Femur (tissue), 1 donor: ENCODE measurements around the gene VPS33A.
"Not testable (repeated sequence)": the region's sequence is repeated elsewhere in the genome, so short reads cannot be mapped to it uniquely, and the experiment has no call there.

ENCODE experiments used
- DNase-seq: peaks from one replicate; pipeline ENCODE4 v3.0.0-alpha.2; 2017

VPS33A gene

DNA sequence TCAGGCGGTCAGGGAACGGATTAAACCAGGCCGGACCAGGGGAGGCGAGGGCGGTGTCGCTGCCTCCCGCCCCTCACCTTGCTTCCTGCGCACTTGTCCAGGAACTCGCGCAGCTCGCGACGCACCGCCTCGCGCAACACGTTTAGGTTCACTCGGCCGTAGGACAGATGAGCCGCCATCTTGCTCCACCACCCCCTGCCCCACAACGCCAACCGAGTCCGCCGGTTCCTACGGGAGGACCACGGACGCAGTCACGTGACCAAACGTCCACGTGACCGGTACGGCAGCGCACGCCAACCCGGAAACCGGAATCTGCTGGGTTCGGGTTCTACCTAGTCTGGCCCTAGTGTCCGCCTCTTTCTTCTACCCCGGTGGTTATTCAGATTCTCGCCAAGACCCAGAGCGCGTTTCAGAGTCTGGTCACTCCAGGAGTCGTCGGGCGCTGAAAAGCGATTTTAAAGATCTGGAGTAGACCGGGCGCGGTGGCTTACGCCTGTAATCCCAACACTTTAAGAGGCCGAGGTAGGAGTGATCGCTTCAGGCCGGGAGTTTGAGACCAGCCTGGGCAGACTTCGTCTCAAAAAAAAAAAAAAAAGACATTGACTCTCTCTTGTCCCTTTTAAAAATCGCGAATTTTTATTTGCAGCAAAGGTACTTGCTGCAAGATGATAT, at the start of gene VPS33A:
Gene VPS33A, minus strand, starts transcription at position 265 of the 672 bp plus-strand sequence. Its CDS starts 86 bp downstream, at position 179.
- peak; percentile 98 for DNase-seq

GRCh38 chr12:122312926-122313325, 46.6 kb upstream of the VPS33A start:
- no peak for DNase-seq

GRCh38 chr12:122311696-122312095, 45.4 kb upstream of the VPS33A start:
- no peak for DNase-seq

DNA sequence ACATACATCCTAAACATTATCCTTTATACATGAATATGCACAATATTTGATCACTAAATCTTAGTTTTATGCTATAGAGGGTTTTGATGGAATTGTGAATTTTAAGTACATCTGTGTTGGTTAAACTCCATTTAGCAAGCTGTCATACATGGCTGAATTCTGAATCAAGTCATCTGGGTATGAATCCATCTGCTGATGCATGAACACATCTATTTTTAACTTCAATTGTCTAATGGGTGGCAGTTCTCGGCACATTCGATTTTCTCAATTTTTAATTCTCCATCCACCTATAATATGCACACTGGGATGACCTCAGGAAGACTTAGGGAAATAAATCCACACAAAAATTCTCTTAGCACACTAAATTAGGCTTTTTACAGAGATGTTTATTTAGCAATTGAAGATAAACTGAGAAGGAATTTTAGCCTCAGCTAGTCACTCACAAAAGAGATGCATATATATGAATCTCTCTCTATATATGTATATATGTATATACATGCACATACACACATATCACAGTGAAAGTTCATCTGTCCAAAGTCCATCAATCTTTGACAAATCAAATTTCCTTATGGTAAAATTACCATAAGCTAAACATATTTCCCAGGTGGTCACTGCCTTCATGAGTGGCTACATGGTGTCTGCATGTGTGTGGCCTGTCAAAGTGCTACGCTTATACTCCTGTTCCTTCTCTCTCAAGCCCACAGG, 44.5 kb upstream of the VPS33A start:
- DNase-seq = no peak

GRCh38 chr12:122309564-122310121, 43.3 kb upstream of the VPS33A start:
- no peak for DNase-seq

- DNase-seq = no peak
Observed at GRCh38 chr12:122308811-122309210, 42.5 kb upstream of the VPS33A start.

DNA sequence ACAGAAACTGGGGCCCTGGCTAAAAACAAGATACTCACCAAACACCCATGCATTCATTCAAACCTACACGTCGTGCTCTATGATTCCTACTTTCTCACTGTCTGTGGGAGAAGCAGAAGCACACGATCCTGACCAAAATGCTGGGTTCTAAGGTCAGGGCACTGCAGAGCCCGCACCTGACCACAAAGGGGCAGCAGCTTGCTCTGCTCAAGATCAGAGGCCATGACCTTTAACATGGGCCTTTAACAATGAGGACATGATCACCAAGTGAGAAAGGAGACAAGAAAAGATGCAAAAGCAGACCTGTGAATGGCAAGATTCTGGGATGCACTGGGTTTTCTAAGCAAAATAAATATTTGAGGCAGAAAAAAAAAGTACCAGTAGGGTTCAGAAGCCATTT, 40.1 kb upstream of the VPS33A start:
- DNase-seq = no peak

GRCh38 chr12:122304924-122305323, 38.6 kb upstream of the VPS33A start:
- DNase-seq = no peak

- no peak for DNase-seq
Observed at GRCh38 chr12:122303068-122303467, 36.8 kb upstream of the VPS33A start.

- DNase-seq = no peak
Observed at GRCh38 chr12:122298071-122298748, 31.9 kb upstream of the VPS33A start.

GRCh38 chr12:122297494-122297893, 31.2 kb upstream of the VPS33A start:
- no peak for DNase-seq

DNA sequence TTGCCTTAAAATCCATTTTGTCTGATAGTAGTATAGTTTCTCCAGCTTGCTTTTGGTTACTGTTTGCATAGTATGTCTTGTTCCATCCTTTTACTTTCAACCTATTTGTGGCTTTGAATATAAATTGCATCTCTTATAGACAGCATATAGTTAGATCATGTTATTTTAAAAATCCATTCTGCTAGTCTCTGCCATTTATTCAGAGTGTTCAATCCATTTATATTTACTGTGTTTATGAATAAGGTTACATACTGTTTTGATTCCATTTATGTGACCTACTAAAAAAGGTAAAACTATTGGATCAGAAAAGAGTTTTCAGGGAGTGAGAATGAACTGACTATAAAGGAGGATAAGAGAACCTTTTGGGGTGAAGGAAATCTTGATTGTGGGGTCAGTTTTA, 29.6 kb upstream of the VPS33A start:
- DNase-seq = no peak

DNA sequence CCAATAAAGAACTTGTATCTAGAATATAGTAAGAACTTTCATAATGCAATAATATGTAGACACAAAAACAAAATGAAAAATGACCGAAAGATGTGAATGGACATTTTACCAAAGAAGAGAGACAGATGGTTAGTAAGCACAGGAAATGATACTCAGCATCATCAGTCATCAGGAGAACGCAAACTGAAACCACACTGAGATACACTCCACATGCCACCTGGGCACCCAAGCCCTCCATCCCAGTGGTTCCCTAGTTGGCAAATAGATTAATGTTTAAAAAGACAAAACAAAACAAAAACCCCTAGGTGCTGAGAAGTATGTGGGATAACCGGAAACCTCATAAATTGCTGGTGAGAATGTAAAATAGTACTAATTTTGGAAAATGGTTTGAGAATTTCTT, 26.8 kb upstream of the VPS33A start:
- DNase-seq = no peak

DNA sequence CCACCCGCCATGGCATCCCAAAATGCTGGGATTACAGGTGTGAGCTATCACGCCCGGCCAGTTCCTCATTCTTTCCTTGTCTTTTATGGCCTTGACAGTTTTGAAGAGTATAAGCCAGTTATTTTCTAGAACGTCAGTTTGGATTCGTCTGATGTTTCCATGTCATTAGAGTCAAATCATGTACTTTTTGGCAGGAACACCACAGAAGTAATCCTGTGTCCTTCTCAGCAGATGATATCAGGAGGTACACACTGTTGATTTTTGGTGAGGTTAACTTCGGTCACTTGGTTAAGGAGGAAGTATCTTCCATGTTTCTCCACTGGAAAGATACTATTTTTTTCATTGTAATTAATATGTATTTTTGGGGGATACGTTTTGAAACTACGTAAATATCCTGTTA, 25.1 kb upstream of the VPS33A start:
- DNase-seq = no peak

DNA sequence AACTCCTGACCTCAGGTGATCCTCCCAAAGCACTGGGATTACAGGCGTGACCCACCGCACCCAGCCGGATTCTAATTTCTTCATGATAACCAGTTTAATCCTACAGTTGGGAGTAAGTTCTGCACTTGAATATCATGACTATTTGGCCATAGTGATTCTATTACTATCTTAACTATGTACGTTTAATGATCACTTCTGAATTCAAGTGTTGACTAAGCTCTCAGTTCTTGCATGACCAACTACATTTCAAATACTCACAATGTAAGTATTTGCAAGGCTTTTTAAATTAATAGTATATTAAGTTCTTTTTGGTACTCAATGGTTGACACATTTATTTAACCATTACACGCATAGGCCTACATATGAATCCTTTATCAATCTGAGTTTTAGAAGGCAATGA, 17.4 kb upstream of the VPS33A start:
- DNase-seq = no peak

DNA sequence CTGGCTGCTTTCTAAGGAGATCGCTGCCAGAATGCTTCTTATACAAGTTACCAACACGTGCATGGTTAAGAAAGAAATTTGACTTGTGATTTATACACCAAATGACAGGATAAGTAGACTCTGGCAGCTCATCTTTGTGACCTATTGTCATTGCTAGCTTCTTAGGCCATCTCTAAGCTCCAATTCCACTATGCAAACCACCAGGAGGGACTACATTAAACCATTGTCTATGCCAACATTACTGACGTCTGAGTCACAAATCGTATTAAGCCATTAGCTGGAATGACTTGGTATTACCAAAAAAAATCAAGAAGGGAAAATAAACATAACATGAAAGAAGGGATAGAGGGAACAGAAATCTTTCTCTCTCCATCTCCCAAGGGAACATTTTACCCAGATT, 15.8 kb upstream of the VPS33A start:
- no peak for DNase-seq

DNA sequence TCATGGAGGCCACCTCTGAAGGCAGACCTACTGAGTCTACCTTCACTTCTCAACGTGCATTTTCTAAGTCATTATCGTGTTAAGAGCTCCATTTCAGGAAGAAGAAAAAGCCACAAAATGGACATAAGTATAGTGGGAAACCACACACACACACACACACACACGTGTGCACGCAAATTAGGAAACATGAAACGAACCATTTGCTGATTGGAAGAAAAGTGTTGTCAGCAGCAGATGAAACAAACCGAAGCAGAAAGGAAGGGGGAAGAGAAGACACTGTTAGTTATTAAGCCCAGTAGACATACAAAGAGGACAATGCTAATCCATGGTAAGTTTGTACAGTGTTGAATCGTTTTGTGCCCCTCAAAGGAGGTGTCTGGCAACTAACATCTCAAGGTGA, 9.9 kb upstream of the VPS33A start:
- no peak for DNase-seq

GRCh38 chr12:122275459-122275858, 9.2 kb upstream of the VPS33A start:
- DNase-seq = no peak

GRCh38 chr12:122265886-122266229, 436 bp downstream of the VPS33A start:
- peak; percentile 42 for DNase-seq

GRCh38 chr12:122265476-122265875, 818 bp downstream of the VPS33A start:
- no peak for DNase-seq

- not testable (repeated sequence) for DNase-seq
Observed at GRCh38 chr12:122260735-122261134, 5.6 kb downstream of the VPS33A start.

- DNase-seq = not testable (repeated sequence)
Observed at GRCh38 chr12:122258939-122259338, 7.4 kb downstream of the VPS33A start.

GRCh38 chr12:122258462-122258861, 7.8 kb downstream of the VPS33A start:
- not testable (repeated sequence) for DNase-seq

DNA sequence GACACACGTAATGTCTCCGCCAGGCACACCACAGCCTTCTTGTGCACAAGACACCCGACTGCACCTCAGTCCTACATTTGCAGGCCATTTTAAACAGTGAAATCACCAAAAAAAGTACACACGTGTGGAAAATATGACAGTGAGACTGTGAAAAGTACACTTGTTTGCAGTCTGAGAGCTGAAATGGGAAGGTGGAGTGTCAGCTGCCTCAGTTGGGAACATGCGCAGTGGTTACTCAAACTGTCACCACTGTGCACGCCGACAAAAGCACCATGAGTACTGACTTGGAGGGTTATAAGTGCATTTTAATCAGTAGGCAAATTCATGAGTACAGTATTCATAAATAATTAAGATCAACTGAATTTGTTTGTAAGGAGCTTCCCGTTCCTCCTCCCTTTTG, 15.8 kb downstream of the VPS33A start:
- no peak for DNase-seq
